ENCODE measurements around the gene TIAM1.

The TIAM1 gene

GRCh38 chr21:31141389-31142000 is 202.6 kb downstream of the TIAM1 start:
- no peak overlapping the region for H3K4me3 ChIP-seq (ENCODE audit: low read depth, low read length)

DNA sequence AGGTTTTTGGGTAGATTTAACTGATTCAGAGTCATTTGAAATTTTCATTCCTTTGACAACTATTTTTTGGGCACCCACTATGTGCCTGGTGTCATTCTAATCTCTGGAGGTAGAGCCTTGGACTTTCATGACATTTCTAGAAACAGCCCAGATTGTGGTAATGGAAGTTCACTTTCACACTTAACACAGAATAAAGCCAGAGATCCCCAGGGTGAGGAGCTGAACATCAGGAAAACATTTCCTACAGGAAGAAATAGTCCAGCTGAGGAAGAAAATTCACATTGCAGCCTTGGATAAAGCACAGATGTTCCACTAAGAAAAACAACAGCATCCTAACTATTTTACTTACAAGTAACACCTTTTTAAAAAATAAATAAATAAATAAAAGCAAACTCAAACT is 203.4 kb downstream of the TIAM1 start:
- no peak overlapping the region for H3K4me3 ChIP-seq (ENCODE audit: low read depth, low read length)

GRCh38 chr21:31140025-31140424 is 204.0 kb downstream of the TIAM1 start:
- no peak overlapping the region for H3K4me3 ChIP-seq (ENCODE audit: low read depth, low read length)

DNA sequence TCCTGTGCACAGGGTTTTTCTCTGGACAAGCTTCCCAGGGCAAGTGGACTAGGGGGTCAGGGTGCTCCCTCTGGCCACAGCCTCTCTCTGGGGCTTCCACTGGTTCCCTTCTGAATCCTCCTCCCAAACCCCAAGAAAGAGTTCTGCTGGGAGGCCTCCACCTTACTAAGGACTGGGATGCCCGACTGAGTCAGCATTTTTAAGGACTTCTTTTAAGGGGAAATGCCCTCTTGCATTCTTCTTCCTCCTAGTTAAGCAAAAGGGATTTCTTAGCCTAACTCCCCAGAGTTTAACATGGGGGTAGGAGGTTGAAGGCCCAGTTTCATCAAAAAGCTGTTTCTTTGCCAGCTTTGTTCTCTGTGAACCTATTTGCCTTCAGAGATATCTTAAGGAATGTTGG is 206.1 kb downstream of the TIAM1 start:
- no peak overlapping the region for H3K4me3 ChIP-seq (ENCODE audit: low read depth, low read length)

GRCh38 chr21:31136891-31137290 is 207.2 kb downstream of the TIAM1 start:
- H3K4me3 ChIP-seq (ENCODE audit: low read depth, low read length), result no peak overlapping the region

GRCh38 chr21:31135531-31136184 is 208.4 kb downstream of the TIAM1 start:
- H3K4me3 ChIP-seq (ENCODE audit: low read depth, low read length), result no peak overlapping the region

DNA sequence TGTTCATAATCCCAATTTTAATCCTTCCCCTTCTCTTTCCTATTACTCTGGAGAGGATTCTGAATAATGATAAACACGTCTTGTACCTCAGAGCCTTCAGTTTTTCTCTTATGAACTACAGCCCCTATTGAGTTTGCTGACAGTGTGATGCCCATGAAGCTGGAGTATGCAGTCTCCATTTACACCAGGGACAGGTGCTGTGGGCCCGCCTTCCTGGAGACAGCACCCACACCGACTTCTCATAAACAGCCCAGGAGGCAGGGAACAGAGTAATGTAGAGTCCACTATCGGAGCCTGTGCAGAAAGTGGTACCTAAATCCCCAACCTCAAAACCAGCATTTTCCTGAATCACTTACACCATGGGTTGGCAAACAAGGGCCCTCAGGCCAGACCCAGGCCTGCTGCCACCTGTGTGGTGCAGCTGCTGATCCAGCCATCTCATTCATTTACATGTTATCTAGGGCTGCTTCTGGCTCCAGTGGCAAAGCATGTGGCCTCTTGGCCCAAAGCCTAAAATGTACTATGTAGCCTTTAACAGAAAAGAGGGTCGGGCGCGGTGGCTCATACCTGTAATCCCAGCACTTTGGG is 210.7 kb downstream of the TIAM1 start:
- H3K4me3 ChIP-seq (ENCODE audit: low read depth, low read length), result no peak overlapping the region

GRCh38 chr21:31132574-31133242 is 211.4 kb downstream of the TIAM1 start:
- no peak overlapping the region for H3K4me3 ChIP-seq (ENCODE audit: low read depth, low read length)

GRCh38 chr21:31130821-31131220 is 213.2 kb downstream of the TIAM1 start:
- no peak overlapping the region for H3K4me3 ChIP-seq (ENCODE audit: low read depth, low read length)

DNA sequence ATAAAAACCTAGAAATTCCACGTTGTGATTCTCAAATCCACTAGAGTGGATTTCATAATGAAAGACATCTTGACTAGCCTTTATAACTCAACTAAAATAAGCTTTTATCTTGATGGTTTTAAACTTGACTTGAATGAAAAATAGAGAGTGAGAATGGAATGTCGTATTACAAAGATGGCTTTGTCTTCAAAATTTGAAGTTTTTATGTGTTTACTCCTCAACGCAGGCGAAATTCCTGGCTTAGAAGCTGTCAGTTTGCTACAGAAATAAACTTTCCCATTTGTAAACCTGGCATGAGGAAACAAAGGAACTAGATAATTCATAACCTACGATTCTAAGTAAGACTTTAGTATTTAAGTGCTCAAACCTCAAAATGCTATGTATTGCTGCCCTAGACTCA is 215.8 kb downstream of the TIAM1 start:
- H3K4me3 ChIP-seq (ENCODE audit: low read depth, low read length), result no peak overlapping the region

DNA sequence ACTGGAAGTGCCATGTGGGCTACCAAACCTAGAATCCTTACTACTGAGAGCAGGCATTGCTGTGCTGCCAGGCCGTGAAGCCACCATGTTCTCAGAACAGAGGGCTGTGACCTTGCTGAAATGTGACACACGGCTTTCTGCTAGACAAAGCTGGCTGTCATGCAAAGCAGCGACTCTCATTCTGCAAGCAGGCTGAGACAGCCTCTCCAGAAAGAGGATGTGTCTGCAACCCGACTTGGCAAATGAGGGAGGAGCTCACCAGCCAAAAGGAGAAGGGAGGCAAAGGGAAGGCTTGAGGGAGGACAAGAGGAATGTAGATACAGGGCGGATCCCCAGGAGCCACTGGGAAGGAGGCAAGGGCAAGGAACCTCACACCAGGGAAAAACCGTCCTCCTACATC is 220.1 kb downstream of the TIAM1 start:
- H3K4me3 ChIP-seq (ENCODE audit: low read depth, low read length), result no peak overlapping the region

- no peak overlapping the region for H3K4me3 ChIP-seq (ENCODE audit: low read depth, low read length)
Observed at GRCh38 chr21:31119199-31119598, 224.9 kb downstream of the TIAM1 start.

GRCh38 chr21:31117128-31117916 is 226.7 kb downstream of the TIAM1 start:
- H3K4me3 ChIP-seq (ENCODE audit: low read depth, low read length), result no peak overlapping the region

DNA sequence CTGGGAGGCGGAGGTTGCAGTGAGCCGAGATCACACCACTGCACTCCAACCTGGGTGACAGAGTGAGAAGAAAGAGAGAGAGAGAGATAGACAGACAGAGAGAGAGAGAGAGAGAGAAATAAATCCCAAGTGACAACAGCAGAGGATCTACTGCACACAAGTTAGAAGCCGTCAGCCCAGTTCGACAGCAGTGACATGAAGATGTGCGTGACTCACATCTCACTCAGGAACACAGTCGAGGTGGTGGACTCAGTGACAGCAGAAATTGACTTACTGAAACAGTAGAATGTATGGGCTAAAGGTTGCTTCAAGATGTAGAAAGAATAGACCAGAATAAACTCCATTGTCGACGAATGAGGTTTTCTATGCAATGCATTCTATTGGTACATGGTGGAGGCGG is 228.8 kb downstream of the TIAM1 start:
- H3K4me3 ChIP-seq (ENCODE audit: low read depth, low read length), result no peak overlapping the region

DNA sequence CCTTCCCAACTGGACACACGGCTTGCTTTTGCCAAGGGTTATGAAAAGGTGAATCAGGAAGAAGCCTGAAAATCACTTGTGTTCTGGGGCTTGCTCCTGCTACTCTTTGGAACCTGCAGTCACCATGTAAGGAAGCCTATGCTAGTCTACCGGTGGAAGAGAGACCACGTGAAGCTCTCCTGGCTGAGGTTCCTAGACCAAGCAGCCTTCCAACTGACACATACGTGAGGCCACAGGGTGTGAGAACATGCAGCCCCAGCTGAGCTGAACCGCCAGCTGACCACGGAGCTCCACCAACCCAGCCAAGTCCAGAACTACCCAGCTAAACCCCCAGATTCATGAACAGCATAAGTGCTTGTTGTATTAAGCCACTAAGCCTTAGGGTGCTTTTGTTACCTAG is 233.0 kb downstream of the TIAM1 start:
- H3K4me3 ChIP-seq (ENCODE audit: low read depth, low read length), result no peak overlapping the region

- H3K4me3 ChIP-seq (ENCODE audit: low read depth, low read length), result no peak overlapping the region
Observed at GRCh38 chr21:31110430-31110829, 233.6 kb downstream of the TIAM1 start.

DNA sequence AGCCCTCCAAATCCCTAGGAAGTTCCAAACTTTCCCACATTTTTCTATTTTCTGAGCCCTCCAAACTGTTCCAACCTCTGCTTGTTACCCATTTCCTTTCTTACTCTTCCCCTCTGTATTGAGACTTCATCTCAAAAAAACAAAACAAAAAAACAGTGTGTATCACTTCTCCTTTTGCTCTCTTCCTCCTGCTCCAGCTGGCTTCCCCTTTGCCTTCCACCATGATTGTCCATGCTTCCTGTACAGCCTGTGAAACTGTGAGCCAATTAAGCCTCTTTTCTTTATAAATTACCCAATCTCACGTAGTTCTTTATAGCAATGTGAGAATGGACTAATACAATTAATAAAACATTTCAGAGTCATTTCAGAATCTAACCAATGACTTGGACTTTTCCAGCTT is 236.2 kb downstream of the TIAM1 start:
- no peak overlapping the region for H3K4me3 ChIP-seq (ENCODE audit: low read depth, low read length)

GRCh38 chr21:31107176-31107785 is 236.8 kb downstream of the TIAM1 start:
- H3K4me3 ChIP-seq (ENCODE audit: low read depth, low read length), result no peak overlapping the region

DNA sequence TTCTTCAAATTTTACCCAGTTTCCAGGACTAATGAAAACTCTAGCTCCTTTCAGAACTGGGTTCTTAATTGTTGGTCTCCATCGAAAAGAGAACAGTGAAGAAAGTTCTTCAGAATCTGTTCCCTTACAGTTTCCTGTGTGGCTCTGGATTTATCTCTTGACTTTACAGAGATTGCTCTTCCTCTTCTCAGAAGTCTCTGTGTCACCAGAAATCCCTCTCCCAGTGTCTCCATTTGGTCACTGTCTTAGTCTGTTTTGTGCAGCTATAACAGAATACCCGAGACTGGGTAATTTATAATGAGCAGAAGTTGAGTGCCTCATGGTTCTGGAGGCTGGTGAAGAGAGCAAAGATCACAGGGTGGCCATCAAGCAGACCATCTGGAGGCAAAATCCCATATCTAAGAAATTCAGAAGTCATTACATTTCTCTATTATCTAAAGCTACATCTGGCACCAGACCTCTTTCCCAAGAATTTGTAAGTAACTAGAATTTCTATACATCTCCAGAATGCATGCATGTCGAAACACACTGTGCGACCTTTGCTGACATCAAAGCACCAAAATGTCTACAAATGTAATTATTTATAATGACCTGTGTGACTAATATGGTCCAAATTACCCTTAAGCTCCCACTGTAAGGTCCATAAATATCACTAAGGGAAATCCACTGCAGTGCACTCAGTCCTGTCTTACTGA is 240.3 kb downstream of the TIAM1 start:
- no peak overlapping the region for H3K4me3 ChIP-seq (ENCODE audit: low read depth, low read length)

- no peak overlapping the region for H3K4me3 ChIP-seq (ENCODE audit: low read depth, low read length)
Observed at GRCh38 chr21:31103163-31103562, 240.9 kb downstream of the TIAM1 start.

Data from iPS-11a (cell line).